IMR-90 (cell line): ENCODE results near the gene ETV6. TPM values are rescaled to one million over a fixed set of nuclear protein-coding genes. Genes with fewer than 3 reads are reported as not detected.

ENCODE experiments used
- ATAC-seq: fragments of 200-7000 bp; cut with Tn5 transposase; 2 replicates; pipeline ENCODE4 v1.9.1; 2020; ENCODE audit warnings: low read depth, mild to moderate bottlenecking, moderate library complexity
- BruUV-seq: library from RNA; stranded (reverse); fragments of 400-500 nt; replicated peaks from 2 replicates; lab custom pipeline; 2021; lab: Mats Ljungman, UMichigan
- CTCF ChIA-PET: fragments of 300-600 bp; formaldehyde crosslinking; extraction: SDS; loops from one replicate; lab custom pipeline; 2021; ENCODE audit warnings: antibody characterized with exemption; lab: Yijun Ruan, JAX
- POLR2A ChIA-PET: fragments of 300-600 bp; sonication (Branson Sonifier 250); formaldehyde crosslinking; loops from one replicate; lab custom pipeline; 2022; ENCODE audit warnings: antibody characterized with exemption; ENCODE audit not compliant: unreplicated experiment; lab: Charles Lee
- DNase-seq: peaks from one replicate; pipeline ENCODE4 v3.0.0; 2013
- H2AFZ ChIP-seq: replicated peaks from 2 replicates; pipeline ENCODE3; 2013; ENCODE audit warnings: low read length, mild to moderate bottlenecking; ENCODE audit not compliant: poor library complexity
- H2AK5ac ChIP-seq: 2 replicates; pipeline ENCODE4 v1.6.1; 2013; ENCODE audit warnings: low read depth, low read length, inconsistent platforms
- H2AK9ac ChIP-seq: replicated peaks from 2 replicates; pipeline ENCODE3; 2013; ENCODE audit warnings: mild to moderate bottlenecking, low read depth, low read length, moderate library complexity; ENCODE audit not compliant: poor library complexity
- H2BK120ac ChIP-seq: 2 replicates; pipeline ENCODE4 v1.6.1; 2013; ENCODE audit warnings: low read depth, low read length, inconsistent platforms
- H2BK15ac ChIP-seq: 3 replicates; pipeline ENCODE4 v1.6.1; 2013; ENCODE audit warnings: low read depth, low read length, inconsistent platforms
- H2BK20ac ChIP-seq: 2 replicates; pipeline ENCODE4 v1.6.1; 2013; ENCODE audit warnings: low read depth, mild to moderate bottlenecking, inconsistent platforms, low read length, moderate library complexity
- H2BK5ac ChIP-seq: 2 replicates; pipeline ENCODE4 v1.6.1; 2013; ENCODE audit warnings: mild to moderate bottlenecking, low read depth, low read length, inconsistent platforms; ENCODE audit not compliant: poor library complexity, severe bottlenecking
- H3K14ac ChIP-seq: replicated peaks from 2 replicates; pipeline ENCODE4 v1.6.1; 2013; ENCODE audit warnings: low read depth, low read length, inconsistent platforms
- H3K18ac ChIP-seq: 2 replicates; pipeline ENCODE4 v1.6.1; 2013; ENCODE audit warnings: low read depth, low read length, control low read depth
- H3K23ac ChIP-seq: 2 replicates; pipeline ENCODE4 v1.6.1; 2013; ENCODE audit warnings: low read depth, low read length, inconsistent platforms
- H3K27ac ChIP-seq: 2 replicates; pipeline ENCODE4 v1.5.1; 2013; ENCODE audit warnings: mild to moderate bottlenecking, control low read depth, low read length; ENCODE audit not compliant: insufficient read depth
- H3K27me3 ChIP-seq: 2 replicates; pipeline ENCODE4 v1.6.1; 2013; ENCODE audit warnings: low read length; ENCODE audit not compliant: control insufficient read depth, insufficient read depth
- H3K36me3 ChIP-seq: 2 replicates; pipeline ENCODE4 v1.6.1; 2013; ENCODE audit warnings: low read length, mixed read lengths; ENCODE audit not compliant: control insufficient read depth, insufficient read depth
- H3K4ac ChIP-seq: 2 replicates; pipeline ENCODE4 v1.6.1; 2013; ENCODE audit warnings: low read depth, low read length, inconsistent platforms
- H3K4me1 ChIP-seq: 2 replicates; pipeline ENCODE4 v1.6.1; 2013; ENCODE audit warnings: low read length, mixed read lengths; ENCODE audit not compliant: control insufficient read depth, insufficient read depth
- H3K4me2 ChIP-seq: 2 replicates; pipeline ENCODE4 v1.6.1; 2013; ENCODE audit warnings: low read depth, mild to moderate bottlenecking, control low read depth, low read length, moderate library complexity
- H3K4me3 ChIP-seq: 2 replicates; pipeline ENCODE4 v1.5.1; 2013; ENCODE audit warnings: low read depth, mild to moderate bottlenecking, control low read depth, low read length, moderate library complexity; ENCODE audit not compliant: insufficient read depth
- H3K56ac ChIP-seq: 2 replicates; pipeline ENCODE4 v1.6.1; 2013; ENCODE audit warnings: low read length, inconsistent platforms; ENCODE audit not compliant: insufficient read depth; ENCODE audit errors: extremely low read depth
- H3K79me1 ChIP-seq, 2 experiments: 2 replicates each; pipeline ENCODE4 v1.6.1; 2013; ENCODE audit warnings: low read length in 2 of 2, inconsistent platforms in 1 of 2, low read depth in 1 of 2
- H3K9ac ChIP-seq: 2 replicates; pipeline ENCODE4 v1.6.1; 2013; ENCODE audit warnings: low read depth, low read length, control low read depth
- H3K9me1 ChIP-seq: 2 replicates; pipeline ENCODE4 v1.6.1; 2013; ENCODE audit warnings: low read length, inconsistent platforms; ENCODE audit not compliant: insufficient read depth
- H3K9me3 ChIP-seq: 2 replicates; pipeline ENCODE4 v1.6.1; 2013; ENCODE audit warnings: low read length; ENCODE audit not compliant: control insufficient read depth, insufficient read depth
- H4K20me1 ChIP-seq: 2 replicates; pipeline ENCODE4 v1.6.1; 2013; ENCODE audit warnings: low read length, inconsistent platforms; ENCODE audit not compliant: insufficient read depth
- H4K5ac ChIP-seq: 2 replicates; pipeline ENCODE4 v1.6.1; 2013; ENCODE audit warnings: mild to moderate bottlenecking, low read depth, low read length, control low read depth
- H4K8ac ChIP-seq, 2 experiments: 2 replicates each; pipeline ENCODE4 v1.6.1; 2013; ENCODE audit warnings: low read depth in 2 of 2, low read length in 2 of 2, control low read depth in 1 of 2, inconsistent platforms in 1 of 2
- H4K91ac ChIP-seq: 2 replicates; pipeline ENCODE4 v1.6.1; 2013; ENCODE audit warnings: low read depth, low read length, inconsistent platforms; ENCODE audit not compliant: insufficient read depth
- ELK1 ChIP-seq: fragments of 150-350 bp; IDR thresholded peaks from 2 replicates; pipeline ENCODE4 v1.6.1; 2016; ENCODE audit warnings: low read depth, mild to moderate bottlenecking, low read length, moderate library complexity, borderline replicate concordance
- FOS ChIP-seq: fragments of 150-350 bp; IDR thresholded peaks from 2 replicates; pipeline ENCODE4 v1.6.1; 2016; ENCODE audit warnings: low read depth, low read length
- MAFK ChIP-seq: IDR thresholded peaks from 2 replicates; pipeline ENCODE4 v1.6.1; 2012; ENCODE audit warnings: low read depth, low read length, improper control_type of control experiment
- MAZ ChIP-seq: IDR thresholded peaks from 2 replicates; pipeline ENCODE4 v1.6.1; 2012; ENCODE audit warnings: low read depth, mild to moderate bottlenecking, low read length, improper control_type of control experiment, moderate library complexity, borderline replicate concordance
- POLR2A ChIP-seq: IDR thresholded peaks from 2 replicates; pipeline ENCODE4 v1.6.1; 2012; ENCODE audit warnings: mild to moderate bottlenecking, low read depth, low read length
- RCOR1 ChIP-seq: IDR thresholded peaks from 2 replicates; pipeline ENCODE4 v1.6.1; 2012; ENCODE audit warnings: mild to moderate bottlenecking, low read length, improper control_type of control experiment; ENCODE audit not compliant: insufficient replicate concordance
- WGBS, 2 experiments: methylation state at CpG; one replicate each; pipeline versions ENCODE4 v1.1.5 to v1.1.7; 2013; ENCODE audit warnings: missing lambda C conversion rate in 2 of 2; ENCODE audit not compliant: insufficient read length in 1 of 2; ENCODE audit errors: extremely low coverage in 2 of 2; 5-methylcytosine and 5-hydroxymethylcytosine counted together
- dilution Hi-C: fragments of 300-500 bp; cut with HindIII; formaldehyde crosslinking; loops from one replicate; pipeline ENCODE4 v1.14.3; 2018; ENCODE audit warnings: low sequenced_read_pairs; ENCODE audit not compliant: unreplicated experiment
- in situ Hi-C: fragments of 300-500 bp; cut with MboI; formaldehyde crosslinking; loops from 3 replicates; pipeline ENCODE4 v1.14.3; 2019; ENCODE audit warnings: low sequenced_read_pairs, inconsistent platforms, mixed read lengths
- intact Hi-C: fragments of 100-400 bp; cut with micrococcal nuclease; formaldehyde crosslinking; loops from 2 replicates; pipeline ENCODE4 v1.10.0; 2022
- polyA plus RNA-seq, 3 experiments: library from polyadenylated mRNA; depleted of rRNA; stranded (reverse); fragments of >200 nt; gene quantifications; 2 replicates each; pipeline ENCODE4 v1.2.3, GENCODE V29; 2012; ENCODE audit warnings: low replicate concordance in 1 of 3
- total RNA-seq: library from RNA; depleted of rRNA; stranded (reverse); fragments of >200 nt; gene quantifications from 2 replicates; pipeline ENCODE4 v1.2.3, GENCODE V29; 2012

The ETV6 gene
- total and polyA plus RNA-seq, 2 of the 4 experiments (the other 2 are of a cell fraction): 8.4 to 9.9 TPM

- ATAC-seq: no peak
- Histone ChIP-seq H3K27ac (no peak overlapping the region), H3K4ac (0 out of 2 replicates have a peak overlapping the region, but pooled peaks have one; percentile 24), H3K9me1 (peaks cover 29% of the 10 kb centered on the region), H4K8ac (no peak overlapping the region), H2BK15ac (no peak overlapping the region; the same call in 2 of the 3 replicates), H4K5ac (no peak overlapping the region), H3K18ac (no peak overlapping the region), H3K9me3 (no peaks in the 10 kb centered on the region), H2BK120ac (no peak overlapping the region), H3K9ac (no peak overlapping the region), H2AK5ac (peak overlapping the region; percentile 49; the same call in 1 of the 2 replicates), H4K20me1 (peaks cover 24% of the 10 kb centered on the region; the same call in 1 of the 2 replicates), H3K27me3 (no peaks in the 10 kb centered on the region), H3K4me2 (no peak overlapping the region), H2BK5ac (no peak overlapping the region), H3K4me1 (peaks cover 26% of the 10 kb centered on the region), H3K23ac (no peak overlapping the region), H2AFZ (no peak overlapping the region), H3K56ac (no peak overlapping the region), H4K91ac (peak overlapping the region; percentile 5; the same call in 1 of the 2 replicates), H3K14ac (no peak overlapping the region), H3K4me3 (no peak overlapping the region), H3K36me3 (no peaks in the 10 kb centered on the region), H2BK20ac (no peak overlapping the region), H2AK9ac (no peak overlapping the region), H3K79me1 (peaks cover 21 to 85% of the 10 kb centered on the region in 2 experiments)
- dilution Hi-C loops: no loop called here
- no peak for DNase-seq
- no TSS peak for BruUV-seq
- WGBS, 2 experiments: 96% methylated on average over 4 of the region's 8 CpGs; no CpG with 5 or more reads in 1 of the 2 experiments
- in situ Hi-C loops: loop anchor here (25.0 kb wide), 1 partner anchor 1008 kb away; the partner anchor contains the start of gene CDKN1B
- CTCF ChIA-PET: interaction anchor here (0.6 kb wide), 1 partner anchor 72 kb away, joined by 3 read pairs; no protein-coding TSS in a partner anchor
- TF ChIP-seq RCOR1 (no peak), POLR2A (no peak), MAZ (no peak), FOS (no peak), MAFK (no peak), ELK1 (no peak)
- intact Hi-C loops: no loop called here
- POLR2A ChIA-PET: no interaction called here
Measured at GRCh38 chr12:11704089-11704488, 54.6 kb downstream of the ETV6 start.
